Uterus (tissue), 4 donors: ENCODE data around the gene KIN. TPM values are rescaled to one million over a fixed set of nuclear protein-coding genes. Genes with fewer than 3 reads are reported as not detected.
"Not testable (repeated sequence)": the region's sequence is repeated elsewhere in the genome, so short reads cannot be mapped to it uniquely, and the experiment has no call there.

Experiments
- DNase-seq, 2 donors: peaks; one replicate each; pipeline ENCODE4 v3.0.0-alpha.2; 2019 to 2020
- H3K27ac ChIP-seq, 2 donors: fragments of 200-600 bp; sonication (generic); 1 replicate in 1 of 2; 2 replicates in 1 of 2; pipeline ENCODE4 v1.5.1; 2016 to 2018
- H3K27me3 ChIP-seq, 2 donors: fragments of 200-600 bp; sonication (generic); one replicate each; pipeline ENCODE4 v1.5.1; 2018 to 2019; ENCODE audit warnings: control low read depth in 1 of 2
- H3K36me3 ChIP-seq, 2 donors: fragments of 200-600 bp; sonication (generic); one replicate each; pipeline ENCODE4 v1.5.1; 2019; ENCODE audit warnings: control low read depth in 1 of 2
- H3K4me1 ChIP-seq, 2 donors: fragments of 200-600 bp; sonication (generic); one replicate each; pipeline ENCODE4 v1.5.1; 2018 to 2019; ENCODE audit warnings: control low read depth in 1 of 2
- H3K4me3 ChIP-seq, 2 donors: fragments of 200-600 bp; sonication (generic); 1 replicate in 1 of 2; 2 replicates in 1 of 2; pipeline ENCODE4 v1.5.1; 2018 to 2019; ENCODE audit warnings: mild to moderate bottlenecking in 1 of 2
- H3K9me3 ChIP-seq, 2 donors: fragments of 200-600 bp; sonication (generic); one replicate each; pipeline ENCODE4 v1.5.1; 2019; ENCODE audit warnings: control low read depth in 1 of 2
- CTCF ChIP-seq, 4 experiments: fragments of 200-600 bp in 2 of 4; fragments of 450-650 bp in 2 of 4; sonication (generic) in 2 of 4; IDR thresholded peaks; one replicate each; pipeline ENCODE4 v1.5.1; 2016 to 2019; ENCODE audit warnings: antibody characterized with exemption in 4 of 4, mild to moderate bottlenecking in 2 of 4, moderate library complexity in 1 of 4
- POLR2A ChIP-seq, 2 donors: fragments of 450-650 bp; IDR thresholded peaks; one replicate each; pipeline ENCODE4 v1.6.1; 2016; ENCODE audit warnings: antibody characterized with exemption in 2 of 2, mild to moderate bottlenecking in 1 of 2, moderate library complexity in 1 of 2
- intact Hi-C: fragments of 100-400 bp; cut with DNase I; formaldehyde crosslinking; loops from one replicate; pipeline ENCODE4 v1.15.1; 2023; ENCODE audit warnings: low total_unique reads
- total RNA-seq, 4 donors: library from RNA; depleted of rRNA in 3 of 4; stranded (reverse); fragments of >200 nt in 3 of 4; gene quantifications; one replicate each; pipeline versions ENCODE4 v1.1.0 to v1.2.4, GENCODE V29; 2014 to 2023
- donor health status: DM: yes; HTN: yes; CAD: no.

The KIN gene
- total RNA-seq, 4 donors from 2014 or later = 7.4 to 72.0 (median 14.5) TPM

DNA sequence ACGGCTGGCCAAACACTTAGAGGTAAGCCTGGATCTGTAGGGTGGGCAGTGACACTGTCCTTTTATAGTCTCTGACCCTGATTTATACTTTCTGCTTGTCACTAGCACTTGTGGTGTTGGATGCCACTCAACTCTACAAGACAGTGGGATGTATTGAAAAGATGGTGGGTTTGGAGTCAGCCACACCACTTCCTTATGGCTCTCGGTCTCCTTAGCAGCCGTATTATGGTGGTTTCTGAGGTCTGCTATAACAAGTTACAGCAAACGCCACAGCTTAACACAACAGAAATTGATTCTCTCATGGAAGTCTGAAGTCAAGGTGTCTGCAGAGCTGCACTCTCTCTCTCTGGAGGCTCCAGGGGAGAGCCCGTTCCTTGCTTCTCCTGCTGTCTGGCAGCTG is 70.0 kb downstream of the KIN start:
- no peak overlapping the region for H3K4me3 ChIP-seq
- no peaks in the 10 kb centered on the region for H3K4me1 ChIP-seq
- no peaks in the 10 kb centered on the region for H3K9me3 ChIP-seq
- H3K27me3 ChIP-seq = no peaks in the 10 kb centered on the region
- intact Hi-C loops = no loop called here
- no peaks in the 10 kb centered on the region for H3K36me3 ChIP-seq
- DNase-seq = no peak
- H3K27ac ChIP-seq = no peak overlapping the region
- no peak for TF ChIP-seq CTCF (IDR thresholded peaks at IDR 0.05)
- TF ChIP-seq POLR2A (IDR thresholded peaks at IDR 0.05) = no peak

DNA sequence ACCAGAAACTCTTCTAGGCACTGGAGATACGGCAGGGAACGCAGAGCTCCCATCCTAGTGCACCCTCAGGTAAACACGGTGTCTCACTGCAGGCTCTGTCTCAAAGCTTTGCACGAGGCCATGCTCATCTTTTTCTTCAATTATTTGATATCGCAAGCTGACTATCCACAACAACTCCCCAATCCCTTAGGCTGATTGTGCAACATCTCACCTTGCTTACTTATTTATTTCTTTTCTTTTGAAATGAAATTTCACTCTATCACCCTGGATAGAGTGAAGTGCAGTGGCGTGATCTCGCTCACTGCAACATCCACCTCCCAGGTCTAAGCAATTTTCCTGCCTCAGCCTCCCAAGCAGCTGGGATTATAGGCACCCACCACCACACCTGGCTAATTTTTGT is 72.3 kb downstream of the KIN start:
- H3K4me1 ChIP-seq = no peaks in the 10 kb centered on the region
- no peak overlapping the region for H3K27ac ChIP-seq
- no peaks in the 10 kb centered on the region for H3K27me3 ChIP-seq
- no peak overlapping the region for H3K4me3 ChIP-seq
- no peak for DNase-seq
- TF ChIP-seq POLR2A (IDR thresholded peaks at IDR 0.05) = no peak
- no peak for TF ChIP-seq CTCF (IDR thresholded peaks at IDR 0.05)
- H3K9me3 ChIP-seq = no peaks in the 10 kb centered on the region
- intact Hi-C loops = no loop called here
- no peaks in the 10 kb centered on the region for H3K36me3 ChIP-seq

DNA sequence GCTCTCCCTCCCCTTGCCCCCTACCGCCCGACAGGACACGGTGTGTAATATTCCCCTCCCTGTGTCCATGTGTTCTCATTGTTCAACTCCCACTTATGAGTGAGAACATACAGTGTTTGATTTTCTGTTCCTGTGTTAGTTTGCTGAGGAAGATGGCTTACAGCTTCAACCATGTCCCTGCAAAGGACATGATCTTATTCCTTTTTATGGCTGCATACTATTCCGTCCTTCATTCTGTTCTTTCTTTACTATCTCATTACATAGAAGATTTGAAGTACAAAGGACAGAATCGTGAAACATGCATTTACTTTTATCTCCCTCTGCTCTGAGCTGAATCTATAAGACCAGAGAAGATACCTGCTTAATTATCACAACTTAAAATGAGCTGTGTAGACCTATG is 76.7 kb downstream of the KIN start:
- H3K9me3 ChIP-seq, intact Hi-C loops, H3K4me3 ChIP-seq, H3K36me3 ChIP-seq, H3K4me1 ChIP-seq, H3K27me3 ChIP-seq, DNase-seq, H3K27ac ChIP-seq: not testable (repeated sequence)

DNA sequence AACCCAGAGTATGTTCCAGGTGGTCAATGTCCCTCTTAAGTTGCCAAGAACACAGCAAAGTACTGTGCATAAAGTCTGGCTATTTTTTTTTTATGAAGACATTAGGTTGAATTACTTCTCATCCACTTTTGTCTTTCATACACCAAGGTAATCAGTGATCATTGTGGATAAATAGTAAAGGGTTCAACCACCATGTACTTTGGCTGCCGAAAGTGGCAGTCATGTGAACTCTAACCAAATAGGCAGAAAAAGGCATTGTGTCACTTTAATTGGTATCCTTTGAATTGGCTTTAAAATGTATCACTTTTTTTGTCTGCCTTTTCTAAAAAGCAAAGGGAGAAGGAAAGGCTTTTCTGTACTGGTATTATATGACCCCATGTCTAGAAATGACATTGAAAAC is 77.3 kb downstream of the KIN start:
- no peak for DNase-seq
- Histone ChIP-seq H3K27ac (no peak overlapping the region), H3K4me1 (no peaks in the 10 kb centered on the region), H3K27me3 (no peaks in the 10 kb centered on the region), H3K9me3 (no peaks in the 10 kb centered on the region), H3K4me3 (no peak overlapping the region), H3K36me3 (no peaks in the 10 kb centered on the region)
- intact Hi-C loops = no loop called here
- TF ChIP-seq CTCF (IDR thresholded peaks at IDR 0.05) (no peak), POLR2A (IDR thresholded peaks at IDR 0.05) (no peak)

DNA sequence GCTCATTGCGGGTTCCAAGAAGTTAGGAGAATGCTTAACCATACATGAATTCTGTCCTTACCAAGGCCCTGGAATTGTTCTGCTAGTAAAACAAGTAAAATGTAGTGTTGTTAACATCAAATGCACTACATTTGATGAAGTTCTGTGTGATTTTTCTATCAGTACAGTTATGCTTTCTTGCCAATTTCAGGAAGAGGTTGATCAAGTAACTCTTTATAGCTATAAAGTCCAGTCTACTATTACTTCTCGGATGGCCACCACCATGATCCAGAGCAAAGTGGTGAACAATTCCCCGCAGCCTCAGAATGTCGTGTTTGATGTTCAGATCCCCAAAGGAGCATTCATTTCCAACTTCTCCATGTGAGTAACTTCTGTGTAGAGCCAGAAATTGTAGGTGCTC is 79.0 kb downstream of the KIN start:
- Histone ChIP-seq H3K36me3 (no peaks in the 10 kb centered on the region), H3K9me3 (no peaks in the 10 kb centered on the region), H3K27ac (no peak overlapping the region), H3K4me3 (no peak overlapping the region), H3K27me3 (no peaks in the 10 kb centered on the region), H3K4me1 (no peaks in the 10 kb centered on the region)
- intact Hi-C loops = no loop called here
- TF ChIP-seq POLR2A (IDR thresholded peaks at IDR 0.05) (no peak), CTCF (IDR thresholded peaks at IDR 0.05) (no peak)
- DNase-seq = no peak

DNA sequence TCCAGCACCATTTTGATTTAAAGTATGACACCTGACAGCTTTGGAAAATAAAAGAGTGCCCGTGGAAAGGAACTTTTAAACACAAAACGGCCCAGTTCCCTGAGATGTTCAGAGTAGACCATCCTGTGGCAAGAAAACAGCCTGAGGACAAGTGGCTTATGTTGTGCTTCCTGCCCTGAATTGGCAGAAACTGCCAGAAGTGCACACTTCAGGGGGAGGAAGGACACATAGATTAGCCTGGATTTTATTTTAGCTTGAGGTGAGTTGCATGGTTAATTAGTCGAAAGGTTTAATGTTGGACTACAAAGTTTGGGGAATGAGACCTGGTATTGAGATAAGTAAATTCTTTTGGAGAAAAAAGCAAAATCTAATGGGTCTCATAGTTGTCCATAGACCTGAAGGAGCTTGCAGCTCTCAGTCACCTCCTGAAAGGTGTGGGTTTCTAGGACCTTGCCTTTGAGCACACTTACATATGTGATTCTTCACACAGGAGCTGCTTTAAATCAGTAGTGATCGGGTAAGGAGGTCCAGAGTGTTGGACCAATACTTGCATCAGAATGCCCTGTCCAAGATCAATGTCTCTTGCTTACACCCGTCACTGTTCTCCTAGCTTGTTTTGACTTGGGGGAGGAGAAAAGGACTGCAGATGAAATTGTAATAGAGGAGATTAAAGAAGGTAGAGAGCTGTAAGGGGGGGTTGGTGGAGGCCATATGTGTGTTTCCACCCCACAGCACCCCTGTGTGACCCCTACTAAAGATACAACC is 79.8 kb downstream of the KIN start:
- no peak for TF ChIP-seq POLR2A (IDR thresholded peaks at IDR 0.05)
- no peak for TF ChIP-seq CTCF (IDR thresholded peaks at IDR 0.05)
- Histone ChIP-seq H3K27ac (no peak overlapping the region), H3K4me1 (no peaks in the 10 kb centered on the region), H3K9me3 (no peaks in the 10 kb centered on the region), H3K27me3 (no peaks in the 10 kb centered on the region), H3K36me3 (no peaks in the 10 kb centered on the region), H3K4me3 (no peak overlapping the region)
- intact Hi-C loops = no loop called here
- no peak for DNase-seq
